Measurements from ENCODE around the gene RARB.

RARB gene

DNA sequence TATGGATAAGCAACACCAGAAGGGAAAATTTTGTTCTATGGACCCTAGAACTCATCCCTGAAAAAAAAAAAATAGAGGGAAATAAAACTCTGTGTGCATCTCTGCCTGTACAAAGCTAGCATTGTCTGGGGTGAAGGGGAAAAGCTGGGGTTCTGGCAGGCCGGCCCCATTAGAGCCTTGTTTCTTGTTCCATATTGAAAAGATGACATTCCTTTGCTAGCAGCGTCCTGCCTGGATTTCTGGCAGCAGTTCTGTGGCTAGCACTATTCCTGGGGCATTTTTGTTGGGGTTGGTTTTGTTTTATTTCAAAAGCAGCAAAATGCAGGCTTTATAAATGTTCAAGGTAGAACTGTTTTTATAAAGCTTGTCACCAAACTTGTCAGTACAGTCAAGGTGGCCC lies 45.2 kb downstream of the RARB start:
- no peak for DNase-seq

DNA sequence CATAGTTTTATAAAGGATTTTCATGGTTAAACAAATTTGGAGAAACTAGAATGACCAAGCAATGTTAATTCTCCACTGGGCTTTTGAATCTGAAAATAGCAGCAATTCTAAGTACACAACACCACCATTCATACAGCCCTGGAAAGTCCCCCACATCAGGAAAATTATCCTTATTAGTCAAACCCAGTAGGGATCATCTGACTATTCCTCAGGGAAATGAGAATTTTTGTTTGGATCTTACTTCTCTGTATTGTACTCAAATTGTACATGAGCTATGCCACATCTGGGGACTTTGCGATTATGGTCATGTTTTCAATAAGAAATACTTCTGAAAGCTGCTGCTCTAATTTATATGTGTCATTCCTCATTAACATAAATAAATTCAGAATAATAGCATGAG lies 46.0 kb downstream of the RARB start:
- no peak for DNase-seq

DNA sequence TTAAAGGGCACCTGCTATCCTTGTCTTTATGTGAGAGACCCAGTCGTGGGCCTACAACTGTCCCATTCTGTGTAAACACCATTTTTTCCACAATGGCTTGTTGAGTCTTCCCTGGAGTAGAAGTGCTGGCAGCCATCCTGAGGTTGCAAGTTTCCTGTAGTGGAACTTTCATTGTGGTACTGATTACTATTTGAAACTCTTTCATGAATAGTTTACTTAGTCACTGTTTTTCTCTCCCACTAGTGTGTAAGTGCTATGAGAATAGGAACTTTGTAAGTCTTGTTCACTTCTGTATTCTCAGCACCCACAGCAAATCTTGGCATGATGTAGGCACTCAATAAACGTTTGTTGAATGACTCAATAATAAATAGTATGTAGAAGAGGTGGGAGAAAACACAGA lies 48.6 kb downstream of the RARB start:
- no peak for DNase-seq

DNA sequence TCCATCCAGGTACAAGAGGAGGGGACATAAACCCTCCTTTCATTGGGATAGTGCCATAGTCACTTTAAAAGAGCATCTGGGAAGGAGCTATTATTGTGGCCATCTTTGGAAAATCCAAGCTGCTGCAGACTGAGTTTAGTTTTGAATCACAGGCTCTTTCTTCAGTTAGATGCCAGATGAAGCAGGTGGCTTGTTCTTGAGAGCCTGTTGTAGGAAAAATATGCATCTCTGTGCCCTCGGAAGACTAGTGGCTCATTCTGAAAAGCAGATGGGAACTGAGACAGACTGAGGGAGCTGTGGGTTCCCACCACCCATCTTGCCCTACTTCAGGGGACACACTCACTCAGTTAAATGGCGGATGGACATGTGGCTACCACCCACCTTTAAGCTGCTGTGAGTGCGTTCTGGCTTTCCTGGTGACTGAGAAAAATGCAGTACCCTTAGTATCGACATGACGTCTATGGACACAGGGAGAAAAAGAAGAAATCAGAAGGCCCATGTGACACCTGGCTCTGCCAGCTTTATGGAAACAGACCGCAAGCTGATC lies 50.2 kb downstream of the RARB start:
- no peak for DNase-seq

DNA sequence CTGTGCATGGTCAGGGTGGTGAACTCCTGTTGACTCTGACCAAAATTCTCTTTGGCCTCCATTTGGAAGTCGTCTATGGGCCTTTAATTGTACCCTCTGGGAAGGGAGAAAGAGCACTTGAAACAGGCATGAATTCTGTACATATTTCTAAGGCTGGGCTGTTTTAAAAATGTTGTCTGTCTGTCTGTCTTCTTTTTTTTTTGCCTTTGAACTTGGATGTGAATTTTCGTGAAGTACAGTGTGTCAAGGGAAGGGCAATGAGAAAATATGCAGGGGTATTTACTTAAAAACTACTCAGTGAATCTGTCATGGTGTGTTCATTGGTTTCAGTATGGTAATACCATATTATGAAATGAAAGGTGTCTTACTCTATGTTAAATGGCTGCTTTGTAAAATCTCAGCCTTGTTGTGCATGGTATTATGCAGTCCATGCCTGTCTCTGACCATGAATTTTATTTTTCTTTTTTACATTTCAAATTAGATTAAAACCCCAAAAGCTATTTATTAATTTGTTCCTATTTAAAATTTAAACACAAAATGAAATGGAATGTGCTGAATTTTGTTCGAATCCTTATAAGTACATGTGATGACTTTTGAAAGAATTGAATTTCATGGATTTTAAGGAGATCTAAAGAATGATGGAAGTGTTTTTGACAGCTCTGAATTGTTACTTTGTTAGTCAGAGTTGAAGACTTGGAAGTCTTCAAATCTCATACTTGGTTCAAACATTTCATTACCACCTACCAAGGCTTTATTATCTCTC lies 51.1 kb downstream of the RARB start:
- no peak for DNase-seq

DNA sequence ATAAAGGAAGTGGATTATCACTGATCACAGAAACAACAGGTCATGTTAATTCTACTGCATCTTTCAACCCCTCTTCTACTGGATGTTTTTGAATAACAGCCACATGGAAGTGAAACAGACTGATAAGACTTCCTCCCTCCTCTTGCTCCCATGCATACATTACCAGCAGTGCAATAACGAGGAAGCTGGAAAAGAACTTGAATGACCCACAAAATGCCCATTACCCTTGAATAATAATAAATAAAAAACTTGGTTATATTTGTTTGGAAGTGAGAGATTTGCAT lies 51.6 kb downstream of the RARB start:
- DNase-seq, result peak; percentile 11

DNA sequence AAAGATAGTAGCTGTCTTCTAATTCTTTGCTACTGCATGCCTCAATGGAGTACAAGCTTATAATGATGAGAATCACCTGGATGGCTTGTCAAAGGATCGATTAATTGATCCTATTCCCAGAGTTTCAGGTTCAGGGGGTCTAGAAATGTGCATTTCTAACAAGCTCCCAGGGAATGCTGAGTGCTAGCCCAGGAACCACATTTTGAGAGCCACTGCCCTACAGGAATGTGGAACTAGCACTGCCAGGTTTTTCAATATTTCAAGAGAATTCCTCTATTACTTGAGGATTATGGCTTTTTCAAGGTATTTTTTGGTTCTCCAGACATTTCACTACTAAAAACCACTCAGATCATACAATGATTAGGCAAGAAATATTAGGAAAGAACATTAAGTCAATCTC lies 52.7 kb downstream of the RARB start:
- no peak for DNase-seq

DNA sequence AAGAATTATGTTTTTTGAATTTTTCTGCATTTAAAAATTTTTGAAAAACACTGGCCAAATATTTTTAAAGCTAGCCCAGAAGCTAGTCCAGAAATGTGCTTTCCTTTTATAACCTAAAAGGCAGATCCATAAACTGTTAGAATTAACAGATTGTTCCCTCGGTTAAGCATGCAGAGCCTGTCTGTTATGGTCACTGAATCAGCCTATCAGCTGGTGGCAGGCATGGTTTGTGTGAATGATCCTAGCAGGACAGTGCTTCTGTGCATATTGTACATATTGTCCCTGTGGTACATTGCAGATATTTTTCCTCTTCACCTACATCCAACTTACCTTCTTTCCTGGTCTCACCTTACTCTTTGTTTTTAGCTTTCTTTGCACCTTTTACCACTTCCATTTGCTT lies 53.3 kb downstream of the RARB start:
- DNase-seq, result no peak

DNA sequence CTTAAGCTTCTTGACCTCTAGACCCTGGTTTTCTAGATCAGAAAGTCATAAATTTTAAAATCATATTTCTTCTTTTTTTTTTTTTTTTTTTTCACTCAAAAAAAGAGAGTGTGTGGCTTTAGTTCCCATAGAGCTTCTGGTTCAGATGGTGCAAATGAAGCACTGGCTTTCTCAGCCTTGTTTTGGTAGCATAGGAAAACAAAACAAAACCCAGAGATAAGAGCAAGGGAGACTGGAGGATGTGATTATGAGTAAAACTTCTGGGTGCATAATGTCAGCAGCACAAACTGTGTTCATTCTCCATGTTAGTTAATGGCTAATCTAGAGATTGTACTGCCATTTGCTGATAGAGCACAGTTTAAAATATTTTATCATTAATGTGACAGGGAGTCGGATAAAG lies 55.4 kb downstream of the RARB start:
- DNase-seq, result no peak

DNA sequence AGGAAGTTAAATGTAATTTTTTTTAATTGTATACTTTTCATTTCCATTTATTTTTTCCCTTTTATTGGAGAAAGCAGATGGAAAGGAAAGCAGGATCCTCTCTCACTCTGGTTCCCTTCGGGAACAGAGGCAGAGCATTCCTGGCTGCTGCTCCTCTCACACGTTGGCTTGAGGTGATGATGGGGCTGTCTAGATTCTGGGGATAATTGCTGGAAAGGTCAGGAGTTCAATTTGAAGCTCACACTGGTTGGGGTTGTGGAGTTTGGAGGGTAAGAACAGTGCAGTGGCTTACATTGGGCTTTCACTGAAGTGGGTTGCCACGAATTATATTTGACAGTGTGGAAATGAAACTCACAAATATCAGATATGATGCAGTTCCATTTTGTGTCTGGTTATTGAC lies 57.6 kb downstream of the RARB start:
- no peak for DNase-seq

DNA sequence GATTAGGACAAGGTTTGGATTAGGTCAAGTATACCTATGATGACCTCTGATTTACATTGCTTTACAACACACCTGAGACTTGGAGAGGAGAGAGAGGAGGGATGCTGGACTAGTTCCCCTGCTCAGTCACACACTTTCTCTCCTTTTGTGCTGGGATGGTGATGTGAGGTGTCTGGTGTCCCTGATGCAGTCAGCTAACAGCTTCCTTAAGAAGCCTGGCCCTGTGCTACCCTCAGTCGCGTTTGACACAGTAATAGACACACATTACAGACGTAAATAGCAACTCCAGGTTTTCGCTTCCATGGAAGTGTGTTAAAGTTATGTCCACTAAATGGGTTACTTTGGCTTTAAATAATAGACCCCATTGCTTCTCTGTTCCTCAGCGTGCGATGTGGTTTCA lies 58.9 kb downstream of the RARB start:
- no peak for DNase-seq

DNA sequence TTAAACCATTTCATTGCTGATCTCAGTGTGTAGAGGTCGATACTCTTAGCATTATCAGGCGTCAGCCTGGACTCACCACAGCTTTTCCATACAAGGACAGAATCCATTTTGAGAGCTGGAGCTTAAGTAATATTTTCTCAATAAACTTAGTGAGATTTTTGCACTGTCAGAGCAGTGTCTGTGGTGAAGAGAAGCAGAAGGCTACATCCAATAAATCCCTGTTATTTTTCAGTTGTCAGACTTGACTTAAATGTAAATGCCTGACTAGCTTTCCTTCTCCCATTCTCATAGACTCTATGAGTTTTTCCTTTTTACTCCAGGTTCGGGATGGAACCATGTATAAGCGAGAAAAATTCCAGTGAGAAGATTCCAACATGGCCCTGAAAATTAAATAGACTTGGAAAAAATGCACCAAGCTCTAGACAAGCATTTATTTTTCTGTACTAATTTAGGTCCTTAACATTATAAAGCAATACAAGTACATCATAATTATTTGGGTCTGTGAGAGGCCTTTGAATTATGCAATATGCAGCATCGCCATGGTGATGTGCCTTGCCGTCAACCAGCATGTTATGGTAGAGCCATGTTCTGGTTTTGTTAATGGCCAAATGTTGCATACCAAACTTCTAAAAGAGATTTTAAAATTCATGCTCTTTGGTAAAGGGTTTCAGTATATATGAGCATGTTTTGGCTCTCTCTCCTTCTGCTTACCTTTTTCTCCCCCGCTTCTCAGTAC lies 62.0 kb downstream of the RARB start:
- no peak for DNase-seq

DNA sequence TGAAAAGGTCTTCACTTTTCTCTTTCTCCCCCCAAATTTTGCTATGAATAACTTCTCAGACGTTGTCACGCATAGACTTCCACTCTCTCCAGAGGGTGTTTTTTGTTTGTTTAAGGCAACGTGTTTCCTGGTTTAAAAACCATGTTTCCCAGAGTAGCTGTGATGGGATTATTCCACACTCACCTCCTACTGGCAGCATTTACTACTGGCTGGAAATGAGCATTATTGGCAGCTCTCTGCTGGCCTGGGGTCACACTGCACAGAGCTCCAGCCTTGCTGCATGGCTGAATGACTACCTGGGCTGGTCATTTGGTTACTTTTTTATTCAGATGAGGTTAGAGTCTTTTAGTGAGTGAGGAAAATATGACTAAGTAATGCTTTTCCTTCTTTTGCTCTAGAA lies 65.2 kb downstream of the RARB start:
- no peak for DNase-seq

DNA sequence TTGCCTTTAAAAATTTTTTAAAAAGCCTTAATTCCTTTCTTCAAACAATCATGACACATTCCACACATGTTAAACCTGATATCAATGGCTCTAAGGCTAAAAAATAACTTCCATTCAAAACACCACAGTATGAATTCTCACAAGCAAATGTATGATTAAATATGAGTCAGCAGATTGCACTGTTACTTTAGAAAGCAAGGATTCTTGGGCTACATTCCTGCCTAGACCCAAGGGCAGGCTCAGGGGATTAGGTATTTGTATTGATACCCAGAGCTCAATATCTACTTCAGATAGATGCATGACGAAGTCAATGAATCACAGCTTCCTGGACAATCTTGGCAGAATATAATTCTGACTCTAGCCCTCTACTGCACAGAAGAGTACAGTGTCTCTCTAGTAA lies 65.7 kb downstream of the RARB start:
- no peak for DNase-seq

DNA sequence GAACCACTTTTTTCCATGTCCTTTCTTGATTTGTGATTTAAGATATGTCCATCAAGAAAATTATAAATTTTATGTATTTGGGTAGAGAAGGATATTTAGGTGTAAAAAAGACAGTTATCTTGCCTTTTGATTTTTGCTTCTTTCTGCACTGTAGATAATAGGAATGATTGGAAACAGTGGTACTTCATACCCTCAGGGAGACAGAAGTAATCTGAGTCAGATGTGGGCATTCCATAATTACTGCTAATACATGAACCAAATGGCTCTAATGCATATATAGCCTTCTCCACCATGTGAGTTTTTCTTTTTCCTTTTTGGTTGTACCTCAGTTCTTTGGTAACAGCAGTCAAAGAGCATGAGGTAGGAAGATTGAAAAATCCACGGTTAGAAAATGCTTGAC lies 67.2 kb downstream of the RARB start:
- no peak for DNase-seq

DNA sequence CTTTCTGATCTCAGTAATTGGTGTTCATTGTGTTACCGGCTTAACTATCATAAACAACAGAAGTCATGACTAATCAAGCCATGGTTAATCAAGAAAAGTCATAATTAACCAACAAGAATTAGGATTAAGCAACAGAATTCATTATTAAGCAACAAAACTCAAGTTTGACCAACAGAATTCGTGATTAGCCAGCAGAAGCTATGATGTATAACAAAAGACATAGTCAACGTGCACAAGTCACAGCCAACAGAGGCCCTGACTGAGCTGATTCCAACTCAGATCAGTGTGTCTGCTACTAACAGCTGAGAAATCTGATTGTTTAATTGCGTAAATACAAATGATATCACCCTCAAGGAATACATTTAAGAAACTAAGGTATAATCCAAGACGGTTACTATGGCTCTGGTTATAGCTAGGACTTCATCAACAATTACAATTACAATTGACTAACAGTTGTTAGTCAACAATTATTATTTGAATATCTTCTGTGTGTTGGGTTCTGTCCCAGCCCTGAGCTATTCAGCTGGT lies 67.7 kb downstream of the RARB start:
- DNase-seq, result no peak

DNA sequence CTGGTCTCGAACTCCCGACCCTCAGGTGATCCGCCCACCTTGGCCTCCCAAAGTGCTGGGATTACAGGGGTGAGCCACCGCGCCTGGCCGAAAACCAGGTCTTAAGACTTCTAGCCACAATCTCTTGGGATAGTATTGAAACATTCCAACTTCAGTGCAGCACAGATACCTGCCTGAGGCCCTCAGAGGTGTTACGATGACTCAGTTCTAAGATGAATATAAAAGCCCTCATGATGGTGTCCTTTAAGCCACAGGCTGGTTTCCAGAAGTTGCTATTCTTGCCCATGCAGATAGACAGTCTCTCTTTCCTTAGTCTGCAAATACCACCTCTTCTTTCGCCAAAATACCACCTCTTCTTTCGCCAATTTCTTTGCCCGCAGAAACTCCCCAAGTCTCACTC lies 69.0 kb downstream of the RARB start:
- no peak for DNase-seq

DNA sequence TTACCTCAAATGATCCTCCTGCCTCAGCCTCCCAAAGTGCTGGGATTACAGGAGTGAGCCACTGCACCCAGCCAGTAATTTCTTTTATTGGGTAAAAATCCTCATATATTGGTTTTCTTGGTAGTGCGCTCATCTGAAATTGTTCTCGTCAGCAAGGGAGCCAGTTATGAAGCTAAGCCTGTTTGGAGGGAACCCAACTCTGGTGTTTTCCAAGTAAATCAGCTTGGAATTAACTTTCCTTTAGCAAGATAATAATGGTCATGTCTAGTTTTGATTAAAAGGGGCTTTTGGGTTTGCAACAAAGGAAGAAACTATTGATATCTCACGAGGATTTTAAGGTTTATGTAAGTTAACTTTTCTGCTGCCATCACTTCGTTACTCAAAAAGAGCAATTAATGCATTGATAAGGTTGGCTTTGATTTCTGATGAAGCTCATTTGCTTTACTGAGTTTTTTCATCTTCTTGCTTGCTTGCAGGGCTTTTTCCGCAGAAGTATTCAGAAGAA lies 72.7 kb downstream of the RARB start:
- DNase-seq, result no peak

DNA sequence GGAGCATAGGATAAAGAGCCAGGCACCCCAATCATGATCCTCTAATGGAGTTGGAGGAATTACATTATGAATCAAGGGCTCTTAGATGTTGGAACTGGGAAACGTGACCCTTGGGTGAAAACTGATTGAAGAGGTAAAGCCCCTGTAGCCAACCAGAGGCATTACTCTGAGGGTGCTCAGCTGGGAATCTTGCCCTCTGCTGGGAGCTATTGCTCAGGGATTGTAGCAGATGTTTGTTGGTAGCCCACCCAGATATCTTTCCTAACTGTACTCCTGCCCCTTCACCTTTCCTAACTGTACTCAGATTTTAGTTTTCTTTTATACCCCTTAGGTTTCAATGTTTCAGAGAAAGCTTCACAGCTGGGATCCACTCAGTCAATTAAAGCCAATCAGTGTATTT lies 74.2 kb downstream of the RARB start:
- DNase-seq, result no peak

DNA sequence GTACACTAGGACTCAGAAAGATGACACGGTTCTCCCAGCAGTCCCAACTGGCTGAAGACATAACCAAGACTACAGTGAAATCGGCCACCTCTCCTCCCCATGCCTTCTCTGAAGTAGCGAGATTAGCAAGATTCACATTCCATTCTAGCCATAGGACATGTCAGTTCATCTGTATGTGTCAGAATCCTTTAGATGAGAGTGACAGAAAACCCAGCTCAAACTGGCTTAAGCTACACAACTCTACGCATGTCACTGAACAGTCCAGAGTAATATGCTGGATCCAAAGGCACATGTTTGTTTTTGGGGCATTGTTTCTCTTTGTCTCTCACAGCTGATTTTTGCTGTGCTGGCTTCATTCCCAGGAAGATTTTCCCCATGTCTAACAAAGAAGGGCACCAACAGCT lies 75.8 kb downstream of the RARB start:
- no peak for DNase-seq

DNA sequence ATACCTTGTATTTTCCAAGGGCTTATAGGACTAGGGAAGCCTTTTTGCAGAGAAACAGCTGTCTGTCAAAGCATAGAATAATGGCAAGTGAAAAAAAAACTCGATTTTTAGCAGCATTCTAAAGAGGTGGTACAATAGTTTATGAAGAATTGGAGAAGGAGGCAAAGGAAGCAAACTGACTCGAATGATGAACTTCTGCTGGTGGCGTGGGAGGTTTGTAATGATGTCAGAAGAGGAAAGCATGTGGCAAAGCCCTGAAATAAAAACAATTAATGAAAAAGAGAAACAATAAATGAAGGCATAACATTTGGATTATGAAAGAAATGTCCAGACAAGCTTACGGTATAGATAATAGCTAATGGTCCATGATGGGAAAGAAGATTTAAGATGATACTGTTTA lies 77.5 kb downstream of the RARB start:
- DNase-seq, result no peak

DNA sequence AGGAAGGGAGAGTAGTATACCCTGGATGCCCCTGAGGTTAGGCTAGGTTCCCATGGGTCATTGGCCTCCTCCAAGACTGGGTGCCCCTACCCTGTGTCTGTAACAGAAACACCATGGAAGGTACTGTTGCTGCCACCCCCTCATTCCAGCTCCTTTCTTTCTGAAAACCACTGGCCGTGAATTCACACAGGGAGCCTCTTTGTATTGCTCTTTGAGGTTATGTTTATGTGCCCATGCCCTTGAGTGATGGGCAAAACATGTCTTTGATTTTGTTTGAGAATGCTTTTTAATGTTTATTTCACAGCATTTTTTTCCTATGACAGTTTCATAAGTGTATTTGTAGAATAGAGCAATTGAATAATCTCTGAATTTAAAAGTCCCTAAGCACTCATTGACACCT lies 79.7 kb downstream of the RARB start:
- DNase-seq, result no peak

DNA sequence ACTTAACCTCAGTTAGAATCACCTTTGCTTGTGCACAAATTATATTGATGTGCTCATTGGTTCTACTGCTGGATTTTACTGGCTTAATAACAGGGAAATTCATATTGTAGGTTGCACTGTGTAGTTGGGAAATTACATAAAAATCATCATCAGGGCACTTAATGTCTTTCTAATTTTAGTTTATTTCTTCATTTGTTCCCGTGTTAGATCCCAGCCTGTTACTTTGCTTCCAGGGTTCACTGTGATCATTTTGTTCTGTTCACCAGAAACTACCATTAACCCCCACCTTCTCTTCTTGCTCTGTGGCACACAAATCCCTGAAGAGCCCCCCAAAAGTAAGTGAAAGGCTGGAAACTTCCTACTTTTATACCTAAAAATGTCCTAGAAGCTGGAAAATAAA lies 80.4 kb downstream of the RARB start:
- DNase-seq, result no peak

DNA sequence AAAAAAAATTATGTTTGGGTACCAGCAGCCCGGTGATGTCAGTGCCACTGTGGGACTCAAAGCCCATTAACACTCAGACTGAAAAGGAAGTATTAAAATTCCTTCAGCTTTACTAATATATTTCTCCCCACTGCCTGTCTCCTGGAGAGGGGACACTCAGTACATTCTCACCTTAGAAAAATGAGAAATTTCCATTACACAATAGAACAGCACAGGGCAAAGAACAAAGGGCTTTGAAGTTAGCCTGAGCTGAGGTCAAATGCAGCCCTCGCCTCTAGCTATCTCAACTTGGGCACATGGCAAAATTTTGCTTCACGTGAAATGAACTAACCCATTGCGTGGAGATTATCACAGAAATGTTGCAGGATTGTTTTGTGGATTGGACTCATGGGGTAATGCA lies 80.8 kb downstream of the RARB start:
- DNase-seq, result no peak
